Skeletal muscle tissue (tissue), 4 donors: Measurements from ENCODE around the gene HTATSF1. TPM values are rescaled to one million over a fixed set of nuclear protein-coding genes. Genes with fewer than 3 reads are reported as not detected.

Source experiments
- H3K27ac ChIP-seq: one replicate; pipeline ENCODE4 v1.7.0; 2013; ENCODE audit warnings: mild to moderate bottlenecking, low read depth, low read length, inconsistent platforms
- H3K27me3 ChIP-seq, 3 donors: one replicate each; pipeline ENCODE4 v1.7.0; 2013; ENCODE audit warnings: low read length in 3 of 3; ENCODE audit not compliant: control insufficient read depth in 3 of 3, insufficient read depth in 3 of 3
- H3K36me3 ChIP-seq, 3 donors: one replicate each; pipeline ENCODE4 v1.7.0; 2013; ENCODE audit warnings: low read length in 3 of 3; ENCODE audit not compliant: control insufficient read depth in 3 of 3, insufficient read depth in 3 of 3
- H3K4me1 ChIP-seq, 3 donors: one replicate each; pipeline ENCODE4 v1.7.0; 2013; ENCODE audit warnings: low read length in 3 of 3, mild to moderate bottlenecking in 3 of 3; ENCODE audit not compliant: control insufficient read depth in 3 of 3, insufficient read depth in 3 of 3
- H3K4me3 ChIP-seq, 3 donors: one replicate each; pipeline ENCODE4 v1.7.0; 2013; ENCODE audit warnings: low read length in 3 of 3
- H3K9ac ChIP-seq, 3 donors: one replicate each; pipeline ENCODE4 v1.7.0; 2013; ENCODE audit warnings: low read length in 3 of 3, mild to moderate bottlenecking in 3 of 3, moderate library complexity in 2 of 3, low read depth in 1 of 3
- H3K9me3 ChIP-seq, 3 donors: one replicate each; pipeline ENCODE4 v1.7.0; 2013; ENCODE audit warnings: low read length in 3 of 3; ENCODE audit not compliant: control insufficient read depth in 3 of 3
- total RNA-seq: library from RNA; depleted of rRNA; stranded (reverse); fragments of >200 nt; gene quantifications from one replicate; pipeline ENCODE4 v1.2.3, GENCODE V29; 2014
- donor health status: Osteomylitis.

The HTATSF1 gene
- total RNA-seq, 1 donor from 2014 or later: 45.9 TPM

DNA sequence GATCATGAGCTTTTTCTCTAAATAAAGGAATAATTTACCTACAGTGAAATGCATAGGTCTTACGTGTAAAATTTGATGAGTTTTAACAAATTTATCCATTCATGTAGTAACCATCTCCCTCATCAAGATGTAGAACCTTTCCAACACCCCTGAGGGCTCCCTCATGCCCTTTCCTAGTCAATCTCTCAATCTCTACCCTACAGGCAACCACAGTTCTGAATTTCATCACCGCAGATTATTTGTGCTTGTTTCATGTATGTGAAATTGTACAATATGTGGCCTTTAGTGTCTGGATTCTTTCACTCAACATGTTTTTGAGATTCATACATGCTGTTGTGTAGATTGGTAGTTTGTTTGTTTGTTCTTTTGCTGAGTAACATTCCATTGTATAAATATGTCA lies 36.7 kb downstream of the HTATSF1 start:
- H3K27me3 ChIP-seq: no peaks in the 10 kb centered on the region
- H3K9me3 ChIP-seq: no peaks in the 10 kb centered on the region
- H3K4me3 ChIP-seq: no peak overlapping the region
- no peaks in the 10 kb centered on the region for H3K4me1 ChIP-seq
- H3K27ac ChIP-seq: no peak overlapping the region
- H3K36me3 ChIP-seq: no peaks in the 10 kb centered on the region
- H3K9ac ChIP-seq: no peak overlapping the region

DNA sequence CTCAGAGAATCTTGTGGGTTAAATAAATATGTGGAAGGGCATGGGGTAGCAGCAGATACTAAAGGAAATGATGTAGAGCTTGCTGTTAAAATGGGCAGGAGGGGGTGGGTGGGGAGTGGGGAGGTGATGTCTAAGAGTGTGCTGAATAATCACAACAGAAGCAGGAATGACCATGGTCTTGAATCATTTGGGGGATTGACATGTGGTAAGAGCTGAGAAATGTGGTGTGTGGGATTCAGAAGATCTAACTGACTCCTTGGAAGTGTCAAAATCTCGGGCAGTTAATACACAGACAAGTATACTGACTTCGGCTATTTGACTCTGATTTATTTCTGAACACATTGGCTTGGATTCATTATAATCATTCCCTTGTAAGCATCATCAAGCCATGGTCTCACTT lies 41.4 kb downstream of the HTATSF1 start:
- Histone ChIP-seq H3K27me3 (peaks cover 0 to 10% (median 0%) of the 10 kb centered on the region in 3 donors), H3K9me3 (no peaks in the 10 kb centered on the region), H3K9ac (no peak overlapping the region), H3K4me3 (no peak overlapping the region), H3K4me1 (no peaks in the 10 kb centered on the region), H3K36me3 (no peaks in the 10 kb centered on the region), H3K27ac (no peak overlapping the region)

DNA sequence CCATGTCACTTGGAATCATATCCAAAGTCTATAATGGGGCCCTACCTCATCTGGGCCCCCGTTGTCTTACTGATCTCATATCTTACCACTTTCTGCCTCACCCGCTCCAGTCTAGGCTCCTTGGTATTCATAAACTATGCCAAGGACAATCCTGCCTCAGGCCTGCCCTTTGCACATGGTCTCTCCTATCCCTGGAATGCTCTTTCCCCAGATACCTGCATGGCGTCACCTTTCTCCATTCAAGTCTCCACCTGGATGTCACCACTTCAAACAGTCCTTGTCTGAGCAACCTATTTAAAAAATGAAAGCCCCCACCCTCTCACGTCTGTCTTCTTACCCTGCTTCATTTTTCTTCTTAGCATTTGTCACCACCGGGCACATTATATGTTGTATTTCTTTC lies 42.8 kb downstream of the HTATSF1 start:
- no peaks in the 10 kb centered on the region for H3K36me3 ChIP-seq
- no peak overlapping the region for H3K9ac ChIP-seq
- H3K4me3 ChIP-seq: no peak overlapping the region
- peaks cover 0 to 10% (median 0%) of the 10 kb centered on the region in 3 donors for H3K27me3 ChIP-seq
- H3K4me1 ChIP-seq: no peaks in the 10 kb centered on the region
- no peak overlapping the region for H3K27ac ChIP-seq
- H3K9me3 ChIP-seq: no peaks in the 10 kb centered on the region

DNA sequence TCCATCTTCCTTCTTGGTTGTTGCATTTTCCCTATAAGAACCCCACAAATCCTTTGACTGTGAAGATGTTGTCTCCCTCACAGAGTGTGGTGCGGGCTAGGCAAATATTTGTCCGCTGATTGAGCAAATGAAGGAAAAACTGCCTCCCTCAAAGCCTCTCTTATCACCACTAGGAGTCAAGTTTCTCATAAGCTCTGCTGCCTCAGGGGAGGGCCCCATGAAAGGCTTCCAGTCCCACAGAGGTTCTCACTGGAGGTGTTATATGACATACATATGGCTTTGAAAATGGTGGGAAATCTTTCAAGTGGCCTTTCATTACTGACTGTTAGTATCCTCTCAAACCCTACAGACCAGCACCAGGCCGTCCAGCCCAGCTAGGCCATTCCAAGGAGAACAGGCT lies 43.9 kb downstream of the HTATSF1 start:
- Histone ChIP-seq H3K27ac (no peak overlapping the region), H3K9ac (no peak overlapping the region), H3K9me3 (no peaks in the 10 kb centered on the region), H3K4me1 (no peaks in the 10 kb centered on the region), H3K36me3 (no peaks in the 10 kb centered on the region), H3K27me3 (peaks cover 0 to 10% (median 0%) of the 10 kb centered on the region in 3 donors), H3K4me3 (no peak overlapping the region)

DNA sequence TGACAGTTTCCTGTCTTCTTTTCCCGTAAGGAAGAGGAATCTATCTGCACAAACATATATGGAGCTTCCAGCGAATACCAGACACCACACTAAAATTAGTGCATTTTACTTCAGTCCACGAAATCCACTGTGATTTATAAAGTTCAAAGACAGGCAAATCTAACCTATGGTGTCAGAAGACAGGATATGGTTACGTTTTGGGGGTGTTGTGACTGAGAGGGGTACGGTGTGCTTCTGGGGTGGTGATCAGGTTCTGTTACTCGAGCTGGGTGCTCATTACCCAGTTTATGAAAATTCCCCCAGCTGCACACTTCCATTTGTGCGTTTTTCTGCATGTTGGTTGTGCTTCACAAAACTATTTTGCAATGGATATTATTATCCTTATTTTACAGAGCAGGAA lies 44.9 kb downstream of the HTATSF1 start:
- no peak overlapping the region for H3K9ac ChIP-seq
- no peaks in the 10 kb centered on the region for H3K36me3 ChIP-seq
- H3K9me3 ChIP-seq: no peaks in the 10 kb centered on the region
- H3K4me1 ChIP-seq: no peaks in the 10 kb centered on the region
- no peak overlapping the region for H3K27ac ChIP-seq
- no peak overlapping the region for H3K4me3 ChIP-seq
- H3K27me3 ChIP-seq: peaks cover 0 to 10% (median 0%) of the 10 kb centered on the region in 3 donors

DNA sequence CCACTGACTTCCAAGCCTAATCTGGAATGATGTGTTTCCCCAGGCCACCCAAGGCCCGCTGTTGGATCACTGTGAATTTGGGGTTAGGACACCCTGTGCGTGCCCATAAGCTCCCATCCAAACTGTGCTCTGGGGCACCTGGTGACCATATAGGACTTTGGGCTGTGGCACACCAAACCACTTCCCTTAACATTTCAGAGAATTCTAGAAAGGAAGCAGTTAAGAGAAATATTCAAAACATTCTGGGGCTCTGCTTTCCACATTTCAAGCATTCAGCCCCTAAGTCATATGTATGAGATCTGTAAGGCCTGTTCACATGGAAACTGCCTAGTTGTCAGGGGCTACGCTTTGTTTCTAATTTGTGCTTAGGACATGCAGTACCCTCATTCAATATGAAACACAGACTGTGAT lies 49.0 kb downstream of the HTATSF1 start:
- Histone ChIP-seq H3K9me3 (no peaks in the 10 kb centered on the region), H3K4me3 (no peak overlapping the region), H3K4me1 (no peaks in the 10 kb centered on the region), H3K9ac (no peak overlapping the region), H3K27me3 (peaks cover 0 to 10% (median 0%) of the 10 kb centered on the region in 3 donors), H3K27ac (no peak overlapping the region), H3K36me3 (no peaks in the 10 kb centered on the region)

DNA sequence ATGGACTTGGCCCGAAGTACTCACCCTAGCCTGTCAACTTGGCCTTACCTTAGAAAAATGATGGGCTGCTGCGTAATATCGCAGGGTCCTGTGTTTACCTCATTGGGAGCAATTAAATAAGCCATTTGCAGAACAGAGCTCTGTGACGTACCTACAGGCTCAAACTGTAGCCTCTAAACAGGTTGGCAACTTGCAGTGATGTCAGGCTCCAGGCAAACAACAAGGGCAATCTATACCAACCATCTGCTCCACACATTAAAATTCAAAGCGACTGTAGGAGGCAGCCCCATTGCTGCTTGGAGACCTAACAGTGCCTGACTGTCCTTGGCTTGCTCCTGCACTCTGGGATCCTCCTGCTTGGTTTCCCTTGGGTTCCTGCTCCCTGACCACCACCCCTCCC lies 51.8 kb downstream of the HTATSF1 start:
- H3K4me3 ChIP-seq: no peak overlapping the region
- no peaks in the 10 kb centered on the region for H3K27me3 ChIP-seq
- no peaks in the 10 kb centered on the region for H3K9me3 ChIP-seq
- no peak overlapping the region for H3K9ac ChIP-seq
- no peak overlapping the region for H3K27ac ChIP-seq
- no peaks in the 10 kb centered on the region for H3K4me1 ChIP-seq
- no peaks in the 10 kb centered on the region for H3K36me3 ChIP-seq

DNA sequence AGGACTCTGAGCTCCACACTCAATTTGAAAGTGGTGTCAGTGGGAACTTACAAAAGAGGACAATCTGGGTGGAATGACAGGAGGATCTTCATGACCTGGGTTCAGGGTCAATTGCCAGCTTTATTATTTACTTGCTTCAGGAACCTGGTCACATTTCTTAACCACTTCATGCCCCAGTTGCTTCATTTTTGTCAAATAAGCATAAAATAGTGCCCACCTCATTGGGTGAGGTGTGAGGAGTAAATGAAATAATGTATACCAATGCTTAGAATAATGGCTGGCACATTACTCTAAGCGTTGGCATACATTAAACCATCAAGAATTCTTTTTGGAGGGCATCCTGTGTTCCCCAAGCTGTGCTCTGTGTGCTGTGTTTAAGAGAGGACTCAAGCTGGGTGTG lies 54.0 kb downstream of the HTATSF1 start:
- no peaks in the 10 kb centered on the region for H3K4me1 ChIP-seq
- H3K36me3 ChIP-seq: no peaks in the 10 kb centered on the region
- no peaks in the 10 kb centered on the region for H3K9me3 ChIP-seq
- no peak overlapping the region for H3K4me3 ChIP-seq
- no peak overlapping the region for H3K27ac ChIP-seq
- no peak overlapping the region for H3K9ac ChIP-seq
- H3K27me3 ChIP-seq: no peaks in the 10 kb centered on the region

DNA sequence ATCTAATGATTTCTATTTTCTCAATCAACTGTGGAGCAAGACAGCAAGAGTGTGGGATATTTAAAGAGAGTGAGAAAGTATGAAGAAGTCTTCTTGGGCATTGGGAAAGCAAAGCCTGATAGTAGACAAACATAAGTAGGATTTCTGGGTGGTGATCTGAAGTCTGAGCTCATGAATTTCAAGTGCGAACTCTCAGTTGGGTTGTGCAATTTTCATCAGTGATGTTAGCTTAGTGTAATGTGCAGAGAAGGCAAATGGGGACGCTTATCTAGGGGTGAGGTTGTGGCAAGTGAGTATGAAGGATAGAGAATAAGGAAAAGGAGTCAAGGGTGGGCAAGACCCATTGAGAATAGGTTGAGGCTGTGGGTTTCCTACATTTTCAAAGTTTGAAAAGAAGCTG lies 58.3 kb downstream of the HTATSF1 start:
- H3K36me3 ChIP-seq: no peaks in the 10 kb centered on the region
- H3K27me3 ChIP-seq: no peaks in the 10 kb centered on the region
- H3K9ac ChIP-seq: no peak overlapping the region
- H3K27ac ChIP-seq: no peak overlapping the region
- H3K9me3 ChIP-seq: no peaks in the 10 kb centered on the region
- H3K4me1 ChIP-seq: no peaks in the 10 kb centered on the region
- H3K4me3 ChIP-seq: no peak overlapping the region
